Endothelial cell of umbilical vein (primary cell): Measurements from ENCODE around the gene DCP2. TPM values are rescaled to one million over a fixed set of nuclear protein-coding genes. Genes with fewer than 3 reads are reported as not detected.

ENCODE experiments used
- BruUV-seq: library from RNA; stranded (reverse); fragments of 400-500 nt; replicated peaks from 2 replicates; lab custom pipeline; 2021; lab: Mats Ljungman, UMichigan
- CTCF ChIA-PET: fragments of 300-600, 350-600 bp; sonication (Branson Sonifier 250); formaldehyde crosslinking; loops from one replicate; lab custom pipeline; 2021; ENCODE audit warnings: antibody characterized with exemption, inconsistent platforms; lab: Charles Lee
- POLR2A ChIA-PET: fragments of 300-600, 350-600 bp; sonication (Branson Sonifier 250); formaldehyde crosslinking; loops from one replicate; lab custom pipeline; 2021; ENCODE audit warnings: antibody characterized with exemption, inconsistent platforms; lab: Charles Lee
- DNase-seq: peaks from one replicate; pipeline ENCODE4 v3.0.0-alpha.2; 2011; ENCODE audit warnings: low read depth, low spot score
- FAIRE-seq: peaks from 2 replicates; lab custom pipeline; 2011; peaks lifted over from hg19 to GRCh38; lab: Jason Lieb, UNC
- H2AFZ ChIP-seq: 2 replicates; pipeline ENCODE4 v1.6.0; 2012; ENCODE audit warnings: low read depth, low read length, control low read depth, inconsistent platforms
- H3K27ac ChIP-seq: 2 replicates; pipeline ENCODE4 v1.5.1; 2011; ENCODE audit warnings: low read depth, mild to moderate bottlenecking, control low read depth, low read length, moderate library complexity; ENCODE audit not compliant: insufficient read depth
- H3K27me3 ChIP-seq, 2 experiments: 2 replicates each; pipeline versions ENCODE4 v1.6.0 to v1.6.1; 2011; ENCODE audit warnings: low read length in 2 of 2, mixed read lengths in 1 of 2; ENCODE audit not compliant: control insufficient read depth in 2 of 2, insufficient read depth in 2 of 2
- H3K36me3 ChIP-seq, 2 experiments: 2 replicates in 1 of 2; 3 replicates in 1 of 2; pipeline ENCODE4 v1.5.1; 2011; ENCODE audit warnings: low read length in 2 of 2, mild to moderate bottlenecking in 1 of 2, moderate library complexity in 1 of 2; ENCODE audit not compliant: control insufficient read depth in 2 of 2, insufficient read depth in 2 of 2; ENCODE audit errors: extremely low read depth in 1 of 2
- H3K4me1 ChIP-seq: 3 replicates; pipeline ENCODE4 v1.5.1; 2011; ENCODE audit warnings: mild to moderate bottlenecking, low read length; ENCODE audit not compliant: control insufficient read depth, insufficient read depth; ENCODE audit errors: extremely low read depth
- H3K4me2 ChIP-seq: 2 replicates; pipeline ENCODE4 v1.6.1; 2011; ENCODE audit warnings: low read length, control low read depth, mixed read lengths; ENCODE audit not compliant: insufficient read depth
- H3K4me3 ChIP-seq, 3 experiments: fragments of 200-600 bp in 1 of 3; sonication (generic), shearing (Covaris generic) in 1 of 3; replicated peaks in 1 of 3; 2 replicates each; pipeline ENCODE4 v1.5.1; 2011 to 2016; ENCODE audit warnings: control low read depth in 3 of 3, low read length in 3 of 3, mild to moderate bottlenecking in 2 of 3, inconsistent platforms in 1 of 3, low read depth in 1 of 3, moderate library complexity in 1 of 3; ENCODE audit not compliant: insufficient read depth in 1 of 3
- H3K79me2 ChIP-seq: 2 replicates; pipeline ENCODE4 v1.6.0; 2012; ENCODE audit warnings: low read length, inconsistent platforms; ENCODE audit not compliant: control insufficient read depth, insufficient read depth
- H3K9ac ChIP-seq: replicated peaks from 2 replicates; pipeline ENCODE3; 2011; ENCODE audit warnings: low read length, control low read depth; ENCODE audit not compliant: insufficient read depth; ENCODE audit errors: extremely low read depth
- H3K9me1 ChIP-seq: replicated peaks from 3 replicates; pipeline ENCODE4 v1.6.0; 2011; ENCODE audit warnings: mild to moderate bottlenecking, low read length; ENCODE audit not compliant: control insufficient read depth, insufficient read depth; ENCODE audit errors: extremely low read depth
- H3K9me3 ChIP-seq: replicated peaks from 2 replicates; pipeline ENCODE4 v1.5.1; 2012; ENCODE audit warnings: low read length, inconsistent platforms; ENCODE audit not compliant: control insufficient read depth, insufficient read depth
- H4K20me1 ChIP-seq: replicated peaks from 2 replicates; pipeline ENCODE3; 2011; ENCODE audit warnings: mild to moderate bottlenecking, low read length; ENCODE audit not compliant: control insufficient read depth, insufficient read depth; ENCODE audit errors: extremely low read depth
- EZH2 ChIP-seq: IDR thresholded peaks from 2 replicates; pipeline ENCODE4 v1.6.1; 2012; ENCODE audit warnings: borderline replicate concordance, low read depth, mild to moderate bottlenecking, moderate library complexity, low read length, inconsistent platforms; ENCODE audit not compliant: severe bottlenecking
- FOS ChIP-seq: IDR thresholded peaks from 2 replicates; pipeline ENCODE4 v1.6.1; 2011; ENCODE audit warnings: mild to moderate bottlenecking, low read length, moderate library complexity, borderline replicate concordance; ENCODE audit not compliant: insufficient read depth
- GATA2 ChIP-seq: IDR thresholded peaks from 2 replicates; pipeline ENCODE4 v1.7.0; 2011; ENCODE audit warnings: low read depth, mild to moderate bottlenecking, moderate library complexity, mixed read lengths, low read length; ENCODE audit not compliant: insufficient read length, insufficient read depth
- JUN ChIP-seq: IDR thresholded peaks from 2 replicates; pipeline ENCODE4 v1.6.1; 2011; ENCODE audit warnings: borderline replicate concordance, low read depth; ENCODE audit not compliant: insufficient read length, insufficient read depth
- MYC ChIP-seq: IDR thresholded peaks from one replicate; pipeline ENCODE4 v1.6.1; 2011; ENCODE audit warnings: mild to moderate bottlenecking, low read depth, low read length
- POLR2A ChIP-seq: IDR thresholded peaks from 2 replicates; pipeline ENCODE4 v1.6.1; 2012; ENCODE audit warnings: low read depth, mild to moderate bottlenecking, control low read depth, low read length
- POLR2AphosphoS5 ChIP-seq: IDR thresholded peaks from 2 replicates; pipeline ENCODE4 v1.6.1; 2012; ENCODE audit warnings: low read depth, mild to moderate bottlenecking, control low read depth, low read length, moderate library complexity; ENCODE audit not compliant: insufficient read depth
- dilution Hi-C: fragments of 300-500 bp; cut with MboI; formaldehyde crosslinking; loops from one replicate; pipeline ENCODE4 v1.15.0; 2019; ENCODE audit warnings: low sequenced_read_pairs; ENCODE audit not compliant: extremely low pct_ligation_motif_present
- intact Hi-C: fragments of 100-400 bp; cut with micrococcal nuclease; formaldehyde crosslinking; loops from one replicate; pipeline ENCODE4 v1.10.0; 2022
- polyA plus RNA-seq, 4 experiments: library from polyadenylated mRNA; depleted of rRNA in 3 of 4; stranded (reverse) in 3 of 4; unstranded in 1 of 4; fragments of >200 nt; gene quantifications; 2 replicates each; pipeline versions ENCODE4 v1.2.1 to v1.2.3, GENCODE V29; 2011 to 2012; ENCODE audit warnings: missing spikeins in 1 of 4
- total RNA-seq: library from RNA; stranded (reverse); gene quantifications from 2 replicates; pipeline ENCODE4 v1.2.3, GENCODE V29; 2021
- TF ChIP-seq, protein P1 (sequence below): IDR thresholded peaks from 2 replicates; pipeline ENCODE4 v1.6.1; 2011; ENCODE audit not compliant: insufficient read depth, insufficient read length
- TF ChIP-seq, protein P2 (sequence below), 2 donors: IDR thresholded peaks; 1 replicate in 1 of 2; 2 replicates in 1 of 2; pipeline ENCODE4 v1.5.1; 2011; ENCODE audit warnings: low read length in 2 of 2, mild to moderate bottlenecking in 2 of 2, moderate library complexity in 2 of 2, control low read depth in 1 of 2, inconsistent platforms in 1 of 2, low read depth in 1 of 2; ENCODE audit not compliant: insufficient read depth in 1 of 2; ENCODE audit errors: extremely low read depth in 1 of 2

The DCP2 gene
- total and polyA plus RNA-seq, 2 donors (not counting 3 experiments of a cell fraction or from before 2014, with no cell fraction given), result 11.3 to 60.0 TPM

DNA sequence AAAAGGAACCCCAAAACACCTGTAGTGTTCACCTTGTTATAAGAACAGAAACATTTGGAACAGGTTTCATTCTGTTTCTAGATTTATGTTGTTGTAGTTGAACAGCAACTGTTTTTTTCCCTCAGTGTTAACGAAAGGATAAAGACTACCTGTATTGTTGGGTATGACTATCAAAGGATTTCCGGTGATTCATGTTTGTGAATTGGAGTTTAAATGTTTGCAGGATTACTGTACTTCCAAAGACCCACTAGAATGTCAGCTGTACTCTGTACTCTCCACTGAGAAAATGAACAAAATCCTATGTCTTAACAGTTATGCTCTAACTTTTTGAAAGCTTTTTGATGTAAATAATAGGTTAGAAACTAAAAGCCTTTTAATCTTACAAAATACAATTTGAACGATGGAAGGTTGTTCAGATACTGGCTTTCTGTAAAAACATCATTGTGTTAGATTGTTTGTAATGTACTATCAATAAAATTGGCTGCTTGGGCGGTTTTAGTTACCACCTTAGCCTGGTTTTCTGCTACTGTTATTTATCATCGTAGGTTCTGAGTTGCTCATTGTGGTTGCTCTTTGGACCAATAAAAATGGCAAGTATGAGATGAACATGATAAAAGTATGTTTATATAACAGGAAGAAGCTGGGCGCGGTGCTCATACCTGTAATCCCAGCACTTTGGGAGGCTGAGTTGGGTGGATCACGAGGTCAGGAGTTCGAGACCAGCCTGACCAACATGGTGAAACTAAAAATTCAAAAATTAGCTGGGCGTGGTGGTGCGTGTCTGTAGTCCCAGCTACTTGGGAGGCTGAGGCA, 44.1 kb downstream of the DCP2 start:
- ChIA-PET POLR2A (no interaction called here), CTCF (interaction anchor here (1.1 to 1.8 kb wide), 2 partner anchors 15 to 18 kb away, joined by 3 to 5 read pairs; no protein-coding TSS in a partner anchor)
- intact Hi-C loops (loop anchor here (1.0 to 2.0 kb wide), 3 partner anchors 16 to 44 kb away; partner anchors contain the start of gene DCP2), dilution Hi-C loops (no loop called here)
- Histone ChIP-seq H3K27me3 (no peaks in the 10 kb centered on the region), H3K9ac (peak overlapping the region; percentile 62), H3K4me3 (peak overlapping the region in 1 of 3 experiments; percentile 36), H3K9me1 (no peaks in the 10 kb centered on the region), H3K27ac (peak overlapping the region; percentile 95), H3K79me2 (peaks cover 6% of the 10 kb centered on the region), H3K9me3 (no peaks in the 10 kb centered on the region), H3K4me2 (peak overlapping the region; percentile 92), H2AFZ (no peak overlapping the region), H4K20me1 (no peaks in the 10 kb centered on the region), H3K4me1 (peaks cover 51% of the 10 kb centered on the region), H3K36me3 (peaks cover 6 to 10% of the 10 kb centered on the region in 2 experiments)
- peak; percentile 84 for DNase-seq
- FAIRE-seq, result peak; percentile 90
- TF ChIP-seq JUN (peak; percentile 98), GATA2 (no peak), FOS (peak; percentile 90), POLR2A (no peak), EZH2 (no peak), MYC (no peak), POLR2AphosphoS5 (peak; percentile 55)
- TF ChIP-seq, protein P1, sequence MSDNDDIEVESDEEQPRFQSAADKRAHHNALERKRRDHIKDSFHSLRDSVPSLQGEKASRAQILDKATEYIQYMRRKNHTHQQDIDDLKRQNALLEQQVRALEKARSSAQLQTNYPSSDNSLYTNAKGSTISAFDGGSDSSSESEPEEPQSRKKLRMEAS, result no peak
- TF ChIP-seq, protein P2, sequence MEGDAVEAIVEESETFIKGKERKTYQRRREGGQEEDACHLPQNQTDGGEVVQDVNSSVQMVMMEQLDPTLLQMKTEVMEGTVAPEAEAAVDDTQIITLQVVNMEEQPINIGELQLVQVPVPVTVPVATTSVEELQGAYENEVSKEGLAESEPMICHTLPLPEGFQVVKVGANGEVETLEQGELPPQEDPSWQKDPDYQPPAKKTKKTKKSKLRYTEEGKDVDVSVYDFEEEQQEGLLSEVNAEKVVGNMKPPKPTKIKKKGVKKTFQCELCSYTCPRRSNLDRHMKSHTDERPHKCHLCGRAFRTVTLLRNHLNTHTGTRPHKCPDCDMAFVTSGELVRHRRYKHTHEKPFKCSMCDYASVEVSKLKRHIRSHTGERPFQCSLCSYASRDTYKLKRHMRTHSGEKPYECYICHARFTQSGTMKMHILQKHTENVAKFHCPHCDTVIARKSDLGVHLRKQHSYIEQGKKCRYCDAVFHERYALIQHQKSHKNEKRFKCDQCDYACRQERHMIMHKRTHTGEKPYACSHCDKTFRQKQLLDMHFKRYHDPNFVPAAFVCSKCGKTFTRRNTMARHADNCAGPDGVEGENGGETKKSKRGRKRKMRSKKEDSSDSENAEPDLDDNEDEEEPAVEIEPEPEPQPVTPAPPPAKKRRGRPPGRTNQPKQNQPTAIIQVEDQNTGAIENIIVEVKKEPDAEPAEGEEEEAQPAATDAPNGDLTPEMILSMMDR (IDR thresholded peaks at IDR 0.05; ENCODE audit: extremely low read depth in 1 of 2, insufficient read depth in 1 of 2, low read depth in 1 of 2, low read length in 2 of 2), result no peak
- TSS peak; percentile 84 for BruUV-seq
